Measurements from ENCODE around the gene MYL12A.
"Not testable (repeated sequence)": the region's sequence is repeated elsewhere in the genome, so short reads cannot be mapped to it uniquely, and the experiment has no call there.

Gene MYL12A

GRCh38 chr18:3255611-3256165 is 8.1 kb downstream of the MYL12A start:
- no peak for DNase-seq (ENCODE audit: low spot score)

GRCh38 chr18:3256693-3257626 is 9.4 kb downstream of the MYL12A start:
- DNase-seq (ENCODE audit: low spot score), result peak; percentile 25

GRCh38 chr18:3257627-3258120 is 10.1 kb downstream of the MYL12A start:
- no peak for DNase-seq (ENCODE audit: low spot score)

- no peak for DNase-seq (ENCODE audit: low spot score)
These were observed 13.4 kb downstream of the MYL12A start for GRCh38 chr18:3260995-3261372.

GRCh38 chr18:3261373-3262233 is 14.0 kb downstream of the MYL12A start, which contains the start of gene MYL12B:
MYL12B (plus strand) TSS chr18:3262133; CDS start chr18:3272899, 10,766 bp downstream.
- DNase-seq (ENCODE audit: low spot score), result peak; percentile 86

- no peak for DNase-seq (ENCODE audit: low spot score)
These were observed 14.9 kb downstream of the MYL12A start for GRCh38 chr18:3262234-3263131.

- DNase-seq (ENCODE audit: low spot score), result no peak
These were observed 15.6 kb downstream of the MYL12A start for GRCh38 chr18:3263132-3263700.

- no peak for DNase-seq (ENCODE audit: low spot score)
These were observed 16.8 kb downstream of the MYL12A start for GRCh38 chr18:3264362-3264761.

- DNase-seq (ENCODE audit: low spot score), result peak; percentile 24
These were observed 18.0 kb downstream of the MYL12A start for GRCh38 chr18:3265564-3266033.

- no peak for DNase-seq (ENCODE audit: low spot score)
These were observed 18.5 kb downstream of the MYL12A start for GRCh38 chr18:3266062-3266608.

- DNase-seq (ENCODE audit: low spot score), result no peak
These were observed 20.7 kb downstream of the MYL12A start for GRCh38 chr18:3268306-3268705.

- peak; percentile 70 for DNase-seq (ENCODE audit: low spot score)
These were observed 21.8 kb downstream of the MYL12A start for GRCh38 chr18:3269241-3269913.

- no peak for DNase-seq (ENCODE audit: low spot score)
These were observed 22.3 kb downstream of the MYL12A start for GRCh38 chr18:3269914-3270299.

- no peak for DNase-seq (ENCODE audit: low spot score)
These were observed 25.4 kb downstream of the MYL12A start for GRCh38 chr18:3273042-3273441.

GRCh38 chr18:3277643-3278213 is 30.1 kb downstream of the MYL12A start:
- not testable (repeated sequence) for DNase-seq (ENCODE audit: low spot score)

GRCh38 chr18:3279201-3280185 is 31.9 kb downstream of the MYL12A start:
- no peak for DNase-seq (ENCODE audit: low spot score)

- peak; percentile 60 for DNase-seq (ENCODE audit: low spot score)
These were observed 34.1 kb downstream of the MYL12A start for GRCh38 chr18:3281456-3282400.
